ENCODE data around the gene ZNF860. TPM values are rescaled to one million over a fixed set of nuclear protein-coding genes. Genes with fewer than 3 reads are reported as not detected.
A peak's percentile ranks its signal among the peaks of the same experiment; 100 is the strongest.

The ZNF860 gene
- total RNA-seq, 1 experiment from 2014 or later = 8.9 TPM

GRCh38 chr3:32018757-32019564, 37.4 kb downstream of the ZNF860 start:
- in situ Hi-C loops (cut with HindIII; ENCODE audit: low pct_unique_long_range_greater_than_20kb, low sequenced_read_pairs) = no loop called here
- H3K36me3 ChIP-seq (ENCODE audit: control insufficient read depth, insufficient read depth, low read length) = no peaks in the 10 kb centered on the region
- no peak overlapping the region for H3K4me3 ChIP-seq (ENCODE audit: low read depth in 2 of 2, low read length in 2 of 2)
- BruUV-seq (replicated peaks) = no TSS peak
- H3K27me3 ChIP-seq (ENCODE audit: control insufficient read depth, insufficient read depth, low read length) = no peaks in the 10 kb centered on the region
- POLR2A ChIA-PET = no interaction called here
- TF ChIP-seq CTCF (IDR thresholded peaks at IDR 0.05) (peak; percentile 68), TCF7L2 (IDR thresholded peaks at IDR 0.05; ENCODE audit: low read depth, low read length) (no peak)
- H3K9me3 ChIP-seq (ENCODE audit: control insufficient read depth, insufficient read depth, low read depth, low read length) = no peaks in the 10 kb centered on the region
- peak overlapping the region; percentile 61; the same call in 1 of the 2 replicates for H3K27ac ChIP-seq (ENCODE audit: low read length)
- ATAC-seq = peak; percentile 66; the same call in 1 of the 2 replicates
- no peak for DNase-seq (ENCODE audit: low read depth, low spot score)
- H3K4me1 ChIP-seq (ENCODE audit: control insufficient read depth, insufficient read depth, low read length) = no peaks in the 10 kb centered on the region; the same call in 1 of the 2 replicates
- intact Hi-C loops (cut with micrococcal nuclease; ENCODE audit: unreplicated experiment) = loop anchor here (2.0 kb wide), 1 partner anchor 126 kb away; no protein-coding TSS in a partner anchor
- CTCF ChIA-PET = interaction anchor here (0.6 to 1.3 kb wide), 3 partner anchors 34 to 135 kb away, joined by 3 to 4 read pairs (median 3); no protein-coding TSS in a partner anchor

GRCh38 chr3:32021155-32021554, 39.6 kb downstream of the ZNF860 start:
- ChIA-PET POLR2A (no interaction called here), CTCF (no interaction called here)
- no peaks in the 10 kb centered on the region for H3K27me3 ChIP-seq (ENCODE audit: control insufficient read depth, insufficient read depth, low read length)
- TF ChIP-seq TCF7L2 (IDR thresholded peaks at IDR 0.05; ENCODE audit: low read depth, low read length) (no peak), REST (IDR thresholded peaks at IDR 0.05; ENCODE audit: insufficient read depth in 1 of 2, low read depth in 2 of 2, low read length in 1 of 2) (no peak), SIN3A (IDR thresholded peaks at IDR 0.05; ENCODE audit: borderline replicate concordance, insufficient read depth, low read depth, low read length) (no peak), POLR2AphosphoS5 (IDR thresholded peaks at IDR 0.05; ENCODE audit: low read depth, low read length) (no peak), CTCF (IDR thresholded peaks at IDR 0.05) (no peak)
- DNase-seq (ENCODE audit: low read depth, low spot score) = no peak
- no peak for ATAC-seq
- no peaks in the 10 kb centered on the region; the same call in 1 of the 2 replicates for H3K4me1 ChIP-seq (ENCODE audit: control insufficient read depth, insufficient read depth, low read length)
- BruUV-seq (replicated peaks) = no TSS peak
- in situ Hi-C loops (cut with HindIII; ENCODE audit: low pct_unique_long_range_greater_than_20kb, low sequenced_read_pairs) (no loop called here), intact Hi-C loops (cut with micrococcal nuclease; ENCODE audit: unreplicated experiment) (no loop called here)
- H3K9me3 ChIP-seq (ENCODE audit: control insufficient read depth, insufficient read depth, low read depth, low read length) = no peaks in the 10 kb centered on the region
- no peak overlapping the region for H3K27ac ChIP-seq (ENCODE audit: low read length)
- H3K36me3 ChIP-seq (ENCODE audit: control insufficient read depth, insufficient read depth, low read length) = no peaks in the 10 kb centered on the region
- H3K4me3 ChIP-seq (ENCODE audit: low read depth in 2 of 2, low read length in 2 of 2) = no peak overlapping the region

All from Panc1 (cell line).